ENCODE data around the gene LGALS3BP.

DNA sequence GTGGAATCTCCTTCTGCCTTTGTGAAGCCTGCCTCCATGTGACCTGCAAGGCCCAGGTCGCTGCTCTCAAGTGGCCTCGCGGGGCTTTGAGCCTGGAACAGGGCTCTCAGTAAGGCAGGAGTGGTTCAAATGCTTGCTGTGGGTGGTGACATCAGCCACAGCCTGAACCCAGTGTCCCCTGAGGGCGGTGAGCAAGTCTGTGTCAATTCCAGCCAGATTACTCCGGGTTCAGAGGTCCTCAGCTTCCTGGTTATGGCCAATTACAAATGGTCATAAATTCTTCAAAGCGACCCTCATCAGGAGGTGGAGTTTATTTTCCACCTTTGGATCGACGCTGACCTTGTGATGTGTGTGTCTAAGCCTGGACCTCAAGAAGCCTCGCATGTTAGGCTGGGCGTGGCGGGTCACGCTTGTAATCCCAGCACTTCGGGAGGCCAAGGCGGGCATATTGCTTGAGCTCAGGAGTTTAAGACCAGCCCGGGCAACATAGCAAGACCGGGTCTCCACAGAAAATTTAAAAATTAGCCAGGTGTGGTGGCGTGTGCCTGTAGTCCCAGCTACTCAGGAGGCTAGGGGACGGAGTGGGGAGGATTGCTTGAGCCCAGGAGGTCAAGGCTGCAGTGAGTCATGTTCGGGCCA lies 17.3 kb downstream of the LGALS3BP start:
- TF ChIP-seq, protein P1, sequence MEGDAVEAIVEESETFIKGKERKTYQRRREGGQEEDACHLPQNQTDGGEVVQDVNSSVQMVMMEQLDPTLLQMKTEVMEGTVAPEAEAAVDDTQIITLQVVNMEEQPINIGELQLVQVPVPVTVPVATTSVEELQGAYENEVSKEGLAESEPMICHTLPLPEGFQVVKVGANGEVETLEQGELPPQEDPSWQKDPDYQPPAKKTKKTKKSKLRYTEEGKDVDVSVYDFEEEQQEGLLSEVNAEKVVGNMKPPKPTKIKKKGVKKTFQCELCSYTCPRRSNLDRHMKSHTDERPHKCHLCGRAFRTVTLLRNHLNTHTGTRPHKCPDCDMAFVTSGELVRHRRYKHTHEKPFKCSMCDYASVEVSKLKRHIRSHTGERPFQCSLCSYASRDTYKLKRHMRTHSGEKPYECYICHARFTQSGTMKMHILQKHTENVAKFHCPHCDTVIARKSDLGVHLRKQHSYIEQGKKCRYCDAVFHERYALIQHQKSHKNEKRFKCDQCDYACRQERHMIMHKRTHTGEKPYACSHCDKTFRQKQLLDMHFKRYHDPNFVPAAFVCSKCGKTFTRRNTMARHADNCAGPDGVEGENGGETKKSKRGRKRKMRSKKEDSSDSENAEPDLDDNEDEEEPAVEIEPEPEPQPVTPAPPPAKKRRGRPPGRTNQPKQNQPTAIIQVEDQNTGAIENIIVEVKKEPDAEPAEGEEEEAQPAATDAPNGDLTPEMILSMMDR (conservative IDR thresholded peaks at IDR 0.05; ENCODE audit: low read length) = no peak
- no peak for TF ChIP-seq EZH2phosphoT487 (IDR thresholded peaks at IDR 0.05; ENCODE audit: borderline replicate concordance, low read depth, low read length)

Measured in OCI-LY7 (cell line).